Mesothelial cell of epicardium (in vitro differentiated cells): ENCODE measurements around the gene KLHL1. TPM values are rescaled to one million over a fixed set of nuclear protein-coding genes. Genes with fewer than 3 reads are reported as not detected.

Experiments
- DNase-seq, 2 experiments: peaks; one replicate each; pipeline ENCODE4 v3.0.0; 2021; ENCODE audit warnings: low spot score in 2 of 2; ENCODE audit not compliant: unreplicated experiment in 2 of 2
- H3K27ac Mint-ChIP-seq: 2 replicates; pipeline ENCODE4 v1.8.0; 2021; ENCODE audit warnings: mixed read lengths
- H3K27me3 Mint-ChIP-seq: 2 replicates; pipeline ENCODE4 v1.8.0; 2021; ENCODE audit warnings: low read depth, mixed read lengths
- H3K36me3 Mint-ChIP-seq: 2 replicates; pipeline ENCODE4 v1.8.0; 2021; ENCODE audit warnings: mixed read lengths
- H3K4me1 Mint-ChIP-seq: 2 replicates; pipeline ENCODE4 v1.8.0; 2021; ENCODE audit warnings: mixed read lengths
- H3K4me3 Mint-ChIP-seq: 2 replicates; pipeline ENCODE4 v1.8.0; 2021; ENCODE audit warnings: mild to moderate bottlenecking, moderate library complexity, mixed read lengths
- H3K9me3 Mint-ChIP-seq: 2 replicates; pipeline ENCODE4 v1.8.0; 2021; ENCODE audit warnings: mixed read lengths
- CTCF ChIP-seq: fragments of 200-600 bp; sonication (generic); IDR thresholded peaks from one replicate; pipeline ENCODE4 v1.5.0; 2021; ENCODE audit warnings: antibody characterized with exemption; ENCODE audit not compliant: unreplicated experiment
- total RNA-seq: library from RNA; stranded (reverse); gene quantifications from 3 replicates; pipeline ENCODE4 v1.2.1, GENCODE V29; 2021

Gene KLHL1
- total RNA-seq, 1 donor from 2014 or later = not detected

- peaks cover 16% of the 10 kb centered on the region for H3K9me3 Mint-ChIP-seq
- no peak for TF ChIP-seq CTCF
- H3K4me3 Mint-ChIP-seq = no peak overlapping the region
- no peaks in the 10 kb centered on the region for H3K36me3 Mint-ChIP-seq
- no peak for DNase-seq
- H3K4me1 Mint-ChIP-seq = no peaks in the 10 kb centered on the region
- H3K27me3 Mint-ChIP-seq = no peaks in the 10 kb centered on the region
- H3K27ac Mint-ChIP-seq = no peak overlapping the region
Observed at GRCh38 chr13:70014337-70014736, 93.9 kb downstream of the KLHL1 start.

GRCh38 chr13:69999875-70000274, 108.4 kb downstream of the KLHL1 start:
- H3K4me3 Mint-ChIP-seq = no peak overlapping the region
- no peak for DNase-seq
- no peak for TF ChIP-seq CTCF
- H3K9me3 Mint-ChIP-seq = no peaks in the 10 kb centered on the region
- no peaks in the 10 kb centered on the region for H3K36me3 Mint-ChIP-seq
- H3K27me3 Mint-ChIP-seq = no peaks in the 10 kb centered on the region
- no peak overlapping the region for H3K27ac Mint-ChIP-seq
- no peaks in the 10 kb centered on the region for H3K4me1 Mint-ChIP-seq

GRCh38 chr13:69997061-69997460, 111.2 kb downstream of the KLHL1 start:
- no peak overlapping the region for H3K4me3 Mint-ChIP-seq
- H3K9me3 Mint-ChIP-seq = no peaks in the 10 kb centered on the region
- no peaks in the 10 kb centered on the region for H3K4me1 Mint-ChIP-seq
- H3K36me3 Mint-ChIP-seq = no peaks in the 10 kb centered on the region
- no peak for TF ChIP-seq CTCF
- H3K27ac Mint-ChIP-seq = no peak overlapping the region
- no peak for DNase-seq
- no peaks in the 10 kb centered on the region for H3K27me3 Mint-ChIP-seq

- Mint-ChIP-seq H3K27ac (no peak overlapping the region), H3K36me3 (no peaks in the 10 kb centered on the region), H3K9me3 (no peaks in the 10 kb centered on the region), H3K4me1 (no peaks in the 10 kb centered on the region), H3K27me3 (no peaks in the 10 kb centered on the region), H3K4me3 (no peak overlapping the region)
- no peak for TF ChIP-seq CTCF
- DNase-seq = no peak
Observed at GRCh38 chr13:69980799-69981198, 127.5 kb downstream of the KLHL1 start.

GRCh38 chr13:69975496-69975895, 132.8 kb downstream of the KLHL1 start:
- Mint-ChIP-seq H3K27me3 (no peaks in the 10 kb centered on the region), H3K4me1 (no peaks in the 10 kb centered on the region), H3K4me3 (no peak overlapping the region), H3K36me3 (no peaks in the 10 kb centered on the region), H3K9me3 (no peaks in the 10 kb centered on the region), H3K27ac (no peak overlapping the region)
- DNase-seq = no peak
- TF ChIP-seq CTCF = no peak

- Mint-ChIP-seq H3K27me3 (no peaks in the 10 kb centered on the region), H3K4me3 (no peak overlapping the region), H3K9me3 (peaks cover 4% of the 10 kb centered on the region), H3K27ac (no peak overlapping the region), H3K36me3 (no peaks in the 10 kb centered on the region), H3K4me1 (no peaks in the 10 kb centered on the region)
- no peak for DNase-seq
- TF ChIP-seq CTCF = no peak
Observed at GRCh38 chr13:69970520-69970919, 137.7 kb downstream of the KLHL1 start.
